ENCODE data around the gene MYO19.

- no peak for TF ChIP-seq EGR1 (IDR thresholded peaks at IDR 0.05; ENCODE audit: low read depth in 2 of 2)
- no peak for TF ChIP-seq CTCF (IDR thresholded peaks at IDR 0.05; ENCODE audit: low read depth, low read length, missing input control)
- TF ChIP-seq JUND (IDR thresholded peaks at IDR 0.05): no peak
- no peak for TF ChIP-seq SP1 (IDR thresholded peaks at IDR 0.05)
- TF ChIP-seq YY1 (IDR thresholded peaks at IDR 0.05): no peak
- TF ChIP-seq GABPA (IDR thresholded peaks at IDR 0.05 in 1 of 2, conservative IDR thresholded peaks at IDR 0.05 in 1 of 2): no peak
- no peak for TF ChIP-seq ATF3 (IDR thresholded peaks at IDR 0.05)
- TF ChIP-seq ZBTB33 (IDR thresholded peaks at IDR 0.05): no peak
- no peak for TF ChIP-seq MAX (IDR thresholded peaks at IDR 0.05)
- no peak for TF ChIP-seq RAD21 (IDR thresholded peaks at IDR 0.05)
These were observed 32.7 kb downstream of the MYO19 start for GRCh38 chr17:36501963-36502362.
